NCI-H2227 treated with DMSO at 0.1 percent for 48 hours (cell line): ENCODE results near the gene EBLN1.
"Not testable (repeated sequence)": the region's sequence is repeated elsewhere in the genome, so short reads cannot be mapped to it uniquely, and the experiment has no call there.

Source experiments
- DNase-seq: peaks from one replicate; lab custom pipeline; 2025; lab: John Stamatoyannopoulos, UW

EBLN1 gene

DNA sequence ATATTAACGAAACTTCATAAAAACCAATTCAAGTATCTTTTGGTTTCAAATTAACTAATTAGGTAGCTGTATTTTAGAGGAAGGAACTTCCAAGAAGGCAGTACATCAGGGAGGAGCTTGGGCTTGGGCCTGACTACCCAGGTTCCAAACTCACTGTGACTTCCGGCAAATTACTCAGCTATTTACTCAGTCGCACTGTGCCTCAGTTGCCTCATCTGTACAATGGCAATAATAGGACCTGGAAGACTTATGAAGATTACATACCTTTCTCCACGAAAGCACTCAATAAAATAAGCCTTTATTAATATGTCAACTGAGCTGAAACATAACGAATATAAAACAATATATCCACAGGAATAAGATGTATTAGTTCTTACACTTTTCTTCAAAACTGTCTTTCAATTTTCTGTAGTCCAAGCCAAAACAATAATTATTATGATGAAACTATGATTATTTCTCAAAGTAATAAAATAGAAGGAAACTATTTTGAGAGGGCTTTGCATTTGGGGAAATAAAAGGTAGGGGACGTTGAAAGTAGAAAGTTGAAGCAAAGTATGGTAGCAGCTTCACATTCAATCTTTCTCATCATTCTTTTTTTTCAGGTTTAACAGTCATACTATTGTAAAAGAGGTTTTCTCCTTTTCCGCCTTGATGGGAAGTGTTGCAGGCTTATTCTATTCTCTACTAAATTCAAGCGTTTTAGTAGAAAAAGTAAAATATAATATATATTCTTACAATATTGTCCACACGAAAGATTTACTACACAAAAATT is 10.5 kb upstream of the EBLN1 start:
- DNase-seq, result no peak

- no peak for DNase-seq
Observed at GRCh38 chr10:22226599-22226998, 8.8 kb upstream of the EBLN1 start.

- DNase-seq, result no peak
Observed at GRCh38 chr10:22222236-22223190, 4.7 kb upstream of the EBLN1 start.

DNA sequence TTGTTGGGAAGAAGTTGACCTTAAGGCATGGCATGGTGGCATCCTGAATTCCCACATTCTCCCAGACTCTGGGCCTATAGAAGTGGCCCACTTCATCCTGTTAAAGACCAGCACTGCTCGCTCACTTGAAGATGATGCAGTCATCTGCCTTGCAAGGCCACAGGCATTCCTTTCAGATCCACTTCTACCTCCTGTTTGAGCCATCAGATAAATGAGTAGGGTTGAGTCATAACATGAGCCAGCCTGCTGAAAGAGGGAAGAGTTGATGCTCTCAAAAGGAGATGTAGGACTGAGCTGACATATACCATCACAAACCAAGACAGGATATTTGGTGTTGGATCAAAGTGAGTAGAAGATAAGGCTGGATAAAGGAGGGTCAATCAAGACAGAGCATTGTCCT is 1.5 kb upstream of the EBLN1 start:
- no peak for DNase-seq

DNA sequence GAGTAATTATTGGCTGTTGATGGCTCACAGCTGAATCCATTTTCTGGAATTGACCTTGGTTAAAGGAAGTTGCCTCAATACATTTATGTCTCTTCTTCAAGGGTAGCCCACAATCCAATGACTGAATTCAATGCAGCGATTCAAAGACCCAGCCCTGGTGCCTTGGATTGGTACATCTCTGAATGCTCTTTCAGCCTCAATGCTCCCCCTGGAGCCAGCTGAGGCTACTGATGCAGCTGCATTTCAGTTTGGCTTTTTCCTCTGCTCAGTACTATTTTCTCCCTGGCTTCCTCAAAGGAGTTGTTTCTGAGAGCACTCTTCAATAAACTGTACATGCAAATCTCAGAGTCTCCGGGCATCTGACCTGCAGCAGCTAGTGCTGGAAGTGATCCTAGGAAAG is 633 bp upstream of the EBLN1 start:
- no peak for DNase-seq

DNA sequence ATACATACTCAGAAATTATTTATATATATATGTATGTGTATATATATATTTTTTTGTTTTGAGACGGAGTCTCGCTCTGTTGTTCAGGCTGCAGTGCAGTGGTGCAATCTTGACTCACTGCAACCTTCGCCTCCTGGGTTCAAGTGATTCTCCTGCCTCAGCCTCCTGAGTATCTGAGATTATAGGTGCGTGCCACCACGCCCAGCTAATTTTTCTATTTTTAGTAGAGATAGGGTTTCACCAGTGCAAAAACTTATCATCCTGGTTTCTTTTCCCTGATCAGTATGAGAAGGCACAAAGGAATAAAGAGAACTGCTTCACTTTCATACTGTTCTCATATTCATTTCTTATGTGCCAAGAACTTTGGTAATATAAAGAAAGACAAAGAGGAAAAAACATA is 731 bp downstream of the EBLN1 start:
- DNase-seq, result not testable (repeated sequence)

DNA sequence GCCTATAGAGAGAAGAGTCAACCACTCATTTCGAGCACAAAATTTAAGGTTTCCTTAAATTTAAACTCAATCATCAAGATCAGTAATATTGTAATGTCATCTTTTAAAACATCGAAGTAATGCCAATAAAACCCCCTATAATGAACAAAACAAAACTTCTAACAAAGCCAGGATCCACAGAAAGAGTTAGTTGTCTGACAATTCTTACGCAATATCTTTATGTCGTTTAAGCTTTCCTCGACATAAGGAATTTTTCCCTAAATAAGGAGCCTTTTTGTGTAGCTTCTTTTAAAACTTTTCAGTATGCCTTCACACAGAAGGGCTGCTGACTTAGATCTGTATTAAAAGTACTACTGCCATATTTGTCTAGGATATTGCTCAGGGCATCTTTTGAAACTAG is 7.5 kb downstream of the EBLN1 start:
- no peak for DNase-seq

GRCh38 chr10:22193945-22194344 is 23.9 kb downstream of the EBLN1 start:
- no peak for DNase-seq

GRCh38 chr10:22185586-22185985 is 32.2 kb downstream of the EBLN1 start:
- DNase-seq, result no peak

DNA sequence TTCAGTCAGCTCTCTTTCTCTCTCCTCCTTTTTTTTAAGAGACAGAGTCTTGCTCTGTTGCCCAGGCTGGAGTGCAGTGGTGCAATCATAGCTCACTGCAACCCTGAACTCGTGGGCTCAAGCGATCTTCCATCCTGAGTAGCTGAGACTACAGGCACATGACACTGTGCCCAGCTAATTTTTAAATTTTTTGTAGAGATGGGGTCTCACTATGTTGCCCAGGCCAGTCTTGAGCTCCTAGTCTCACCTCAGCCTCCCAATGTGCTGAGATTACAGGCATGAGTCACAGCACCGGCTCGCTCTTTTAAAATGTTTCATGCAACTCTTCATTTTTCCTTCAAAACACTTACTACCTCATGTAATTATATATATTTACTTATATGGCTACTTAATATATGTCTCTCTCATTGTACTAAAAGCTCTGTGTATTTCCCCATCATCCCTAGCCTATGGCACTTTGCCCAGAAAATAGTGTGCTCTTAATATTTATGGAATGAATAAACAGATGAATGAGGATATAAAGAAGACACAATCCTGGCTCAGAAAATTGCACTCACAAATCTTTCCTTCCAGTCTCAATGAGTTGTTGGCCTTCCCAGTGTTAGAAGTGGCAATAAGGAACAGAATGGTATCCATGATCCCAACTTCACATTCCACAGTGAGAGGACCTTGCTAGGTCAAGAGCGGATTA is 33.9 kb downstream of the EBLN1 start:
- no peak for DNase-seq

GRCh38 chr10:22180724-22181123 is 37.1 kb downstream of the EBLN1 start:
- no peak for DNase-seq

DNA sequence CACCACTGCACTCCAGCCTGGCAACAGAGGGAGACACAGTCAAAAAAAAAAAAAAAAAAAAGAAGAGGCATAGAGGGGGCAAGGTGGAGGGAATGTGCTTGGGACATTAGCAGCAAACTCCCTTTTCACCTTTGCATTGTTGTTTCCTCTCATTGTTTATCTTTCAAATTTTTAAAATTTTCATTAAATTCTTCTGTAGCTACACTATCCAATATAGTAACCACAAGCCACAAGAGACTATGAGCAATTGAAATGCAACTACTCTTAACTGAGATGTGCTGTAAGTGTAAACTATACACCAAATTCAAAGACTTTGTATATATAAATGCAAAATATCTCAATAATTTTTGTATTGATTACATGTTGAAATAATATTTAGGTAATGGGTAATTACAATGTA is 43.4 kb downstream of the EBLN1 start:
- DNase-seq, result no peak

DNA sequence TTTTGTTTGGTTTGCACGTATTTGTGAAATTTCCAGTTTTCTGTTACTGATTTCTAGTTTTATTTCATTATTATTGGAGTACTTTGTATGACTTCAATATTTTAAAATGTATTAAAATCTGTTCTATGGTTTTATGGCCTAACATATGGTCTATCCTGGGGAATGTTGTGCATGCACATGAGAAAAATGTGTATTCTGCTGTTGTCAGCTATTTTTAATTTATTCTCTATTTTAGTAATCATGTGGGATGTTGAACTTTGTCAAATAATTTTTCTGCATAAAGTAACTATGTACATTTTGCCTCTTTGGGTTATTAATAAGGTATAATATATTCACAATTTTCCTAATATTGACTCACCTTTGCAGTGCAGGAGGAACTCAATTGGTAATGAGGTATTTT is 46.7 kb downstream of the EBLN1 start:
- no peak for DNase-seq

DNA sequence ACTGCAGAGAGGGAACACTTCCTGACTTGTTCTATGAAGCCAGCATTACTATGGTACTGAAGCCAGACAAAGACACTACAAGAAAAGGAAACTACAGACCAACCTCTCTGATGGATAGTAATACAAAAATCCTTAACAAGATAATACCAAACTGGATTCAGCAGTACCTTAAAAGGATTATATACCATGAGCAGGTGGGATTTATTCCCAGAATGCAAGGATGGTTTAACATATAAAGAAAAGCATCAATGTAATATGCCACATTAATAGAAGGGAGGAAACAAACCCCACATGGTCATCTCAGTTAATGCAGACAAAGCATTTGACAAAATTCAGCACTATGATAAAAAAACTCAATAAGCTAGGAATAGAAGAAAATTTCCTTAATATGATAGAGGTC is 47.2 kb downstream of the EBLN1 start:
- DNase-seq, result no peak

- DNase-seq, result no peak
Observed at GRCh38 chr10:22159979-22160378, 57.8 kb downstream of the EBLN1 start.

GRCh38 chr10:22159180-22159579 is 58.6 kb downstream of the EBLN1 start:
- no peak for DNase-seq
